Rectal smooth muscle tissue (tissue), 1 donor: ENCODE measurements around the gene NFIC.

Experiments used
- H3K27ac ChIP-seq: one replicate; pipeline ENCODE4 v1.7.0; 2013; ENCODE audit warnings: low read depth, low read length, inconsistent platforms
- H3K27me3 ChIP-seq: one replicate; pipeline ENCODE4 v1.7.0; 2013; ENCODE audit warnings: low read length; ENCODE audit not compliant: control insufficient read depth, insufficient read depth
- H3K36me3 ChIP-seq: one replicate; pipeline ENCODE4 v1.7.0; 2013; ENCODE audit warnings: low read length; ENCODE audit not compliant: control insufficient read depth, insufficient read depth
- H3K4me1 ChIP-seq: one replicate; pipeline ENCODE4 v1.7.0; 2013; ENCODE audit warnings: low read length; ENCODE audit not compliant: control insufficient read depth, insufficient read depth
- H3K4me3 ChIP-seq: one replicate; pipeline ENCODE4 v1.7.0; 2013; ENCODE audit warnings: low read length
- H3K9ac ChIP-seq: one replicate; pipeline ENCODE4 v1.7.0; 2013; ENCODE audit warnings: low read length

The NFIC gene

DNA sequence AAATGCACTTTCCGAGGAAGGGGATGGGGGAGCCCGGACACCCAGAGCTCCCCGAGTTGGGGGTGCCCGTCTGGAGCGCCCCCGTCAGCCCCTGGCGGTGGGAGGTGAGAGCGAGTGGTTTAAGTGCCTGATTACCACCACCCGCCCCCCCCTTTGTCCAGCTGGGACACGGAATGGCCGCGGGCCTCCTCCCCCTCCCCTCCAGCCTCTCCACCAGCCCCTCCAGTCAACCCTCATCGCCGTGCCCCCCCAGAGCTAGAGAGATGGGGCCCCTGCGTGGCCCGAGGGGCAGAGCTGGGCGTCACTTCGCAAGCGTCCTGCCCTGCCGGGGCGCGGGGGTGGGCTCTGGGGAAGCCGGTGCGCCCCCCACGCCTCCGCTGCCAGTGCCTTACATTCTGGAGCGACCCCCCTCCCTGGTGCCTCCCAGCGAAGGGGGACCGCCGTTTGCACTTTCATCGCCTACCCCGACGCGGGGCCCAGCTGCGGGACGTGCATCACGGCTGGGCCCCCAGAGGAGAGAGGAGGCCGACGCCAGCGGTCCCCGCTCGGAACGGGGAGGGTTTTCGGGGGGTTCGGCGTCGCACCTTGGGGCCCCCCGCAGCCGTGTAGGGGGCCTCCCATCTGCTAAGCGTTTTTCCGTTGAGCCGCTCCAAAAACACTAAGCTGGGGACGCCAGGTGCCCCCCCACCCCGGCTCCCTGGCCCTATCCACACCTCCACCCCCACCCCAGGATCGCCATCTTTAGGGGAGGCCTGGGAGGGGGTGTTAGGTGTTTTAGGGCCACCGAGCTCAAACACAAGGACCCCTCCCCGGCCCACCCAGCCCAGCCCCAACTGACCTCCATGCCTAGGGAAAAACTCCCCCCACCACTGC, 97.6 kb downstream of the NFIC start:
- peaks cover 3% of the 10 kb centered on the region for H3K36me3 ChIP-seq
- peaks cover 25% of the 10 kb centered on the region for H3K4me1 ChIP-seq
- no peak overlapping the region for H3K9ac ChIP-seq
- H3K27me3 ChIP-seq, result no peaks in the 10 kb centered on the region
- no peak overlapping the region for H3K4me3 ChIP-seq
- H3K27ac ChIP-seq, result peak overlapping the region; percentile 61

DNA sequence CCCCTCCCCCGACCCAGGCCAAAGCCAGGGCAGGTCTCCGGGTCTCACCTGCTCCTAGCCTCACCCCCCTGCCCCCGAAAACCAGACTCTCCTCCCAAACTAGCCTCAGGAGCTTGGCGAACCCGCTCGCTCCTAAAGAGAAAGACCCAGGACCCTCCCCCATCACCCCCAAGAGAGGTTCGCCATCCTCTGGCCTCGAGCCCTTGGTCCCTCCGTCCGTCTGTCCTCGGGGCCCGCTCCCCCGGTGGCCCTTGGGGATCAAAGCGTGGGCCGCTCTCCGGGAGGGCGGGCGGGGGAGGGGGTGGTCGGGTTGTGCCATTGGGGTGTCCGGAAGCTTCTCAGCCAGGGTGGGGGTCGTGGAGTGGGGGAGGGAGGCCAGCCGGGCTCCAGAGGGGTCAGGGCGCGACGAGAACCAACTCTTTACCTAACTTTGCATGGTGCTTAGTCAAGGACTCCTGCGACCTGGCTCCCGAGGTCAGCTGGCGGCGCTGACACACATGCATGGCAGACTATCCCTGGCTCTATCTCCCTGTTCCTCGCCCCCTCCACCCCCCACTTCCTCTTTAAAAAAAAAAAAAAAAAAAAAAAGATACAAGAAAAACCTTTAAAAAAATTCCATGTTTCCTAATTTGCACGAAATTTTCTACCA, 98.3 kb downstream of the NFIC start:
- no peak overlapping the region for H3K9ac ChIP-seq
- H3K36me3 ChIP-seq, result peaks cover 3% of the 10 kb centered on the region
- H3K27ac ChIP-seq, result peak overlapping the region; percentile 61
- peaks cover 17% of the 10 kb centered on the region for H3K4me1 ChIP-seq
- no peak overlapping the region for H3K4me3 ChIP-seq
- no peaks in the 10 kb centered on the region for H3K27me3 ChIP-seq

GRCh38 chr19:3465552-3465951, 99.2 kb downstream of the NFIC start:
- Histone ChIP-seq H3K4me1 (peaks cover 11% of the 10 kb centered on the region), H3K36me3 (no peaks in the 10 kb centered on the region), H3K27me3 (no peaks in the 10 kb centered on the region), H3K4me3 (no peak overlapping the region), H3K27ac (peak overlapping the region; percentile 83), H3K9ac (no peak overlapping the region)

DNA sequence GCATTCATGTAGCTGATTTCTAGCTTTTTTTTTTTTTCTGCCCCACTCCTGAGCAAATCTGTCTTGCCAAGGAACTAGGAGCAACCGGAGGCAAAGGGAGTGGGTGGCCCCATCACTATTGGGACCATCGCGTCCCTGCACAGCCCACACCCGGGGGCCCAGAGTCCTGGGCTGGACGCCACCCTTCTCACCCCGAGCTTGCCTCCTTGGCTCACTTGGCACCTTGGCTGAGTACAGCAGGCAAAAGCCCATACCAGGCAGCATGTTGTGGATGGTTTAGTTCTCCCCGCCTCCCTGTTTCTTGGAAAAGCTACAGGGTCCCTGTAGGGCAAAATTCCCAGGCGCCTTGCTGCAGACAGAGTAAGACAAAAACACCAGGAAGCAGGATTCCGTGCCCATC, 100.3 kb downstream of the NFIC start:
- H3K4me3 ChIP-seq, result no peak overlapping the region
- H3K27ac ChIP-seq, result peak overlapping the region; percentile 83

DNA sequence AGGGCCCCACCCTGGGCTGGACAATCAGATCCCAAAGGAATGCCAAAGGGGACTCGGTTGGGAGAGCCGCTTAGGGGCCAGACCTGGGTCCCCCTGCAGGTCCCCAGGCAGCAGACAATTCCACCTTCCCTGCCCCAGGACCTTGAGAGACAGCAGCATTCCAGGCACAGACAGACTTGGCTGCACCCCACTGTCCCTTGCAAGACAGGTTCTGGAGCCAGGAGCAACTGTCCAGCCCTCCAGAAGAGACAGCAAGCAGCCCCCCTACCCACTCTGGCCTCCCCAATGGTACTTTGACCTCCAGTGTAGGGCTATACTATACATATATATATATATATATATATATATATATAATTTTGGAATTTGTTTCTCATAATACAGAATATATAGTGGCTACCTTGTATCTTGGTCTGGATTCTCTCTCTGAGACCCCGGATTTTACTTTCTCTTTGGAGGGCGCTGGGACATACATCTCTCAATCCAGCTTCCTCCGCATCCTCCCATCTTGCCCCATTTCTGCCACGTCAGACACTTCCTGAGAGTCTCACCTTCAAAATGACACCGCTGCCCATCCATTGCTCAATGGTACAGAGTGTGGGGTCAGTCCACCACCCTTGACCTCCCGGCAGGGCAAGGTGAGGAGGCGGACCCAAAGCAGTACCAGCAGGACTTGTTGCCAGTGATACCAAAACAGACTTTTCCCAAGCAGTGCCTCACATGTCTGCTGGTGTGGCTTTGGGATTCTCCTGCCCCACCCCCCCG, 101.2 kb downstream of the NFIC start:
- H3K27ac ChIP-seq, result peak overlapping the region; percentile 83
- no peaks in the 10 kb centered on the region for H3K36me3 ChIP-seq
- no peaks in the 10 kb centered on the region for H3K27me3 ChIP-seq
- no peak overlapping the region for H3K9ac ChIP-seq
- H3K4me1 ChIP-seq, result peaks cover 11% of the 10 kb centered on the region
- H3K4me3 ChIP-seq, result no peak overlapping the region

More for the DNA sequence above, 100.3 kb downstream of the NFIC start:
- Histone ChIP-seq H3K4me1 (peaks cover 11% of the 10 kb centered on the region), H3K9ac (no peak overlapping the region), H3K27me3 (no peaks in the 10 kb centered on the region), H3K36me3 (no peaks in the 10 kb centered on the region)

DNA sequence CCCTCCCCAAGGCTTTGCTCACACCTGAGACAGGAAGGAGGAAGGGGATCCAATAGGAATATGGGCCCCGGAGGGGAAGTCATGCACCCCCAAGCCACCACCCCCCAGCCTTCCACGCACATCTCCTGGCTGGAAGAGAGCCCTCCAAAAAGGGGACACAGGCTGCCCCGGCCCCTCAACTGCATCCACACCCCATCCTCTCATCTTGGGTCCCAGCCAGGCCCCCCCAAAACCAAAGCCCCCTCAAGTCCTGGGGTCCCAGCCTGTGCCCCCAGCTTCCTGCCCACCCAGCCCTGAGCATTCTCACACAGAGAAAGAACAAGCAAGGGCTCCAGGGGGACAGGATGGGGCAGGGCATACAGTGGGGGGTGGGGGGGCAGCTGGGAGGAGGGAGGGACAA, 101.8 kb downstream of the NFIC start:
- Histone ChIP-seq H3K4me1 (peaks cover 11% of the 10 kb centered on the region), H3K27ac (no peak overlapping the region), H3K27me3 (no peaks in the 10 kb centered on the region), H3K9ac (no peak overlapping the region), H3K4me3 (no peak overlapping the region), H3K36me3 (no peaks in the 10 kb centered on the region)

DNA sequence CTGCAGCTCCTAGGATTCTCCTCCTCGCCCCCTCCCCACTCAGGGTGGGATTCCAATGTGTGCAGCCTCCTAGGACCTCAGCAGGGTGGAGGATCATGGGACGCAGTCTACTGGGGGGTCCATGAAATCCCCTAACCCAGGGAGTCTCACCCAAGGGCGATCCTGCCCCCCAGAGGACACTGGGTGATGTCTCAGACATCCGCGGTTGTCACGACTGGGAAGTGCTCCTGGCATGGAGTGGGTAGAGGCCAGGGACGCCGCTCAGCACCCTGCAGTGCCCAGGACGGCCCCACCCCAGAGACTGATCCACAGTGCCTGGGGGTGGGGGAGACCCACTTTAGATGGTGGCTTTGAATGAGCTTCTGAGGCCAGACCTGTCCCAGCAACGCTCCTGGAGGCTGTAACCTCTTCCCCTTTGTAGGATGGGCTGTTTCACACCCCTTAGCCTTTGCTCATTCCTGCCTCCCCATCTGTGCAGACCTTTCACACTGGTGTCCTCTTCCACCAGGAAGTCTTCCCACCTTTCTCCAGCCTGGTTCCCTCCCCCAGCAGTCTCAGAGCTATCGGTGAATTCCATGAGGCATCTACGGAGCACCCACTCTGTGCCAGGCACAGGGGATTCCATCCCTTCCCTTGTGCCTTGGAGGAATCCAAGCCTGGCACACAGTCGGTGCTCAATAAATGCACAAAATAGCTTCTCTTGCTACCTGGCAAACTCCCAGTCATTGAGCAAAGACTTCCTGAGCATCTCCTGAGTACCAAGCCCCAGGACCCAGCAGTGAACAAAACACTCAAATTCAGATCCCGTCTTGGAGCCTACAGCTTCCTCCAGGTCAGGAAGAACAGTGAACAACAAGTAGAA, 103.5 kb downstream of the NFIC start:
- Histone ChIP-seq H3K27ac (no peak overlapping the region), H3K4me1 (peaks cover 9% of the 10 kb centered on the region), H3K4me3 (no peak overlapping the region), H3K27me3 (no peaks in the 10 kb centered on the region), H3K9ac (no peak overlapping the region), H3K36me3 (no peaks in the 10 kb centered on the region)

DNA sequence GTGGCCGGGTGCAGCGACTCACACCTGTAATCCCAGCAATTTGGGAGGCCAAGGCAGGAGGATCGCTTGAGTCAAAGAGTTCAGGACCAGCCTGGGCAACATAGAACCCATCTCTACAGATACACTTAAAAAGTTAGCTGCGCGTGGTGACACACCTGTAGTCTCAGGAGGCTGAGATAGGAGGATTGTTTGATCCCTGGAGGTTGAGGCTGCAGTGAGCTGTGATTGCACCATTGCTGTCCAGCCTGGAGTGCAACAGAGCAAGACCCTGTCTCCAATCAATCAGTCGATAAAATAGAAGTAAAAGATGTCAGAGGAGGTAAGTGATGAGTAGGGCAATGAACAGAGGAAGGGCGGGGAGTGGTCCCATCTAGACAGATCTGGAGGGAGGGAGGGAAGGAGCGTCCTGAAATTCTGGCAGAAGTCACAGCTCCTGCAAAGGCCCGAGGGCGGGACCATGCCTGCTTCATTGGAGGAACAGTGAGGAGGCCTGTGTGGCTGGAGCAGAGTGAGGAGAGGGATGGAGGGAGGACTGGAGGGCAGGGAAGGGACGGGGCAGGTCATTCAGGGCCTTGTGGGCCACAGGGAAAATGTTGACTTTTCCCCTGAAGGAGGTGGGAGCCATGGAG, 104.2 kb downstream of the NFIC start:
- H3K36me3 ChIP-seq, result no peaks in the 10 kb centered on the region
- peaks cover 9% of the 10 kb centered on the region for H3K4me1 ChIP-seq
- no peak overlapping the region for H3K9ac ChIP-seq
- H3K27me3 ChIP-seq, result no peaks in the 10 kb centered on the region
- H3K27ac ChIP-seq, result no peak overlapping the region
- H3K4me3 ChIP-seq, result no peak overlapping the region

GRCh38 chr19:3471954-3472655, 105.7 kb downstream of the NFIC start:
- Histone ChIP-seq H3K4me1 (no peaks in the 10 kb centered on the region), H3K9ac (no peak overlapping the region)

GRCh38 chr19:3474010-3474409, 107.6 kb downstream of the NFIC start:
- Histone ChIP-seq H3K27ac (no peak overlapping the region), H3K27me3 (no peaks in the 10 kb centered on the region), H3K36me3 (no peaks in the 10 kb centered on the region), H3K9ac (no peak overlapping the region), H3K4me3 (no peak overlapping the region), H3K4me1 (no peaks in the 10 kb centered on the region)

More at GRCh38 chr19:3471954-3472655, 105.7 kb downstream of the NFIC start:
- Histone ChIP-seq H3K36me3 (no peaks in the 10 kb centered on the region), H3K27me3 (no peaks in the 10 kb centered on the region), H3K27ac (no peak overlapping the region), H3K4me3 (no peak overlapping the region)

GRCh38 chr19:3474614-3475013, 108.2 kb downstream of the NFIC start:
- Histone ChIP-seq H3K27ac (no peak overlapping the region), H3K4me1 (no peaks in the 10 kb centered on the region), H3K36me3 (no peaks in the 10 kb centered on the region), H3K4me3 (no peak overlapping the region), H3K27me3 (no peaks in the 10 kb centered on the region), H3K9ac (no peak overlapping the region)
